H9 (cell line): ENCODE measurements around the gene SIRPB1. TPM values are rescaled to one million over a fixed set of nuclear protein-coding genes. Genes with fewer than 3 reads are reported as not detected.

Source experiments
- DNase-seq: peaks from one replicate; pipeline ENCODE4 v3.0.0-alpha.2; 2017
- H2AFZ ChIP-seq: one replicate; pipeline ENCODE4 v1.6.1; 2013; ENCODE audit warnings: mild to moderate bottlenecking, low read length, control low read depth, moderate library complexity
- H2AK5ac ChIP-seq: 2 replicates; pipeline ENCODE4 v1.6.1; 2013; ENCODE audit warnings: low read length, control low read depth, mixed read lengths; ENCODE audit not compliant: insufficient read length
- H2BK120ac ChIP-seq: one replicate; pipeline ENCODE4 v1.6.1; 2013; ENCODE audit warnings: low read depth, mild to moderate bottlenecking, low read length, control low read depth, inconsistent platforms; ENCODE audit not compliant: poor library complexity, severe bottlenecking
- H2BK12ac ChIP-seq: 2 replicates; pipeline ENCODE4 v1.6.1; 2013; ENCODE audit warnings: low read length, control low read depth, mixed read lengths, low read depth; ENCODE audit not compliant: insufficient read length
- H2BK15ac ChIP-seq: 2 replicates; pipeline ENCODE4 v1.6.1; 2013; ENCODE audit warnings: low read depth, low read length, control low read depth
- H2BK20ac ChIP-seq: one replicate; pipeline ENCODE4 v1.6.1; 2013; ENCODE audit warnings: low read depth, mild to moderate bottlenecking, low read length, control low read depth, inconsistent platforms; ENCODE audit not compliant: poor library complexity, severe bottlenecking
- H2BK5ac ChIP-seq: 2 replicates; pipeline ENCODE4 v1.6.1; 2013; ENCODE audit warnings: low read length, control low read depth, mixed read lengths; ENCODE audit not compliant: insufficient read length
- H3K14ac ChIP-seq: 2 replicates; pipeline ENCODE4 v1.6.1; 2013; ENCODE audit warnings: low read length, control low read depth; ENCODE audit not compliant: insufficient read depth
- H3K18ac ChIP-seq: 2 replicates; pipeline ENCODE4 v1.6.1; 2013; ENCODE audit warnings: low read depth, mild to moderate bottlenecking, mixed read lengths, low read length, control low read depth; ENCODE audit not compliant: insufficient read length
- H3K23ac ChIP-seq: 2 replicates; pipeline ENCODE4 v1.6.1; 2013; ENCODE audit warnings: low read length, control low read depth, mixed read lengths, low read depth; ENCODE audit not compliant: insufficient read length
- H3K23me2 ChIP-seq: 2 replicates; pipeline ENCODE4 v1.6.1; 2013; ENCODE audit warnings: low read depth, mild to moderate bottlenecking, mixed read lengths, low read length, control low read depth; ENCODE audit not compliant: insufficient read length, poor library complexity, severe bottlenecking
- H3K27ac ChIP-seq: 2 replicates; pipeline ENCODE4 v1.5.1; 2013; ENCODE audit warnings: low read length, control low read depth, mixed read lengths, low read depth; ENCODE audit not compliant: insufficient read length
- H3K27me3 ChIP-seq: 2 replicates; pipeline ENCODE4 v1.6.1; 2013; ENCODE audit warnings: low read length, control low read depth, inconsistent platforms; ENCODE audit not compliant: insufficient read depth
- H3K4ac ChIP-seq: 2 replicates; pipeline ENCODE4 v1.6.1; 2013; ENCODE audit warnings: low read depth, mild to moderate bottlenecking, control low read depth, inconsistent platforms, low read length, moderate library complexity
- H3K4me1 ChIP-seq: 2 replicates; pipeline ENCODE4 v1.6.1; 2013; ENCODE audit warnings: low read length, control low read depth, inconsistent platforms; ENCODE audit not compliant: insufficient read depth
- H3K4me2 ChIP-seq: 2 replicates; pipeline ENCODE4 v1.6.1; 2013; ENCODE audit warnings: low read length, control low read depth, mixed read lengths; ENCODE audit not compliant: insufficient read length, insufficient read depth
- H3K56ac ChIP-seq: 2 replicates; pipeline ENCODE4 v1.6.1; 2013; ENCODE audit warnings: low read depth, mild to moderate bottlenecking, mixed read lengths, low read length, control low read depth; ENCODE audit not compliant: insufficient read length
- H3K79me1 ChIP-seq: 2 replicates; pipeline ENCODE4 v1.6.1; 2013; ENCODE audit warnings: low read depth, mild to moderate bottlenecking, moderate library complexity, low read length, control low read depth, inconsistent platforms; ENCODE audit not compliant: insufficient read depth, poor library complexity, severe bottlenecking
- H3K79me2 ChIP-seq: 2 replicates; pipeline ENCODE4 v1.6.1; 2013; ENCODE audit warnings: low read length, control low read depth, inconsistent platforms; ENCODE audit not compliant: insufficient read depth
- H3K9ac ChIP-seq: 2 replicates; pipeline ENCODE4 v1.6.1; 2013; ENCODE audit warnings: low read length, control low read depth, mixed read lengths; ENCODE audit not compliant: insufficient read length; ENCODE audit errors: extremely low read depth
- H3K9me3 ChIP-seq: one replicate; pipeline ENCODE4 v1.6.1; 2013; ENCODE audit warnings: low read depth, low read length, inconsistent platforms; ENCODE audit not compliant: control insufficient read depth
- H3T11ph ChIP-seq: one replicate; pipeline ENCODE4 v1.6.1; 2013; ENCODE audit warnings: mild to moderate bottlenecking, low read length, control low read depth, inconsistent platforms
- H4K20me1 ChIP-seq: one replicate; pipeline ENCODE4 v1.6.1; 2013; ENCODE audit not compliant: control insufficient read depth, insufficient read length, insufficient read depth
- H4K5ac ChIP-seq: 2 replicates; pipeline ENCODE4 v1.6.1; 2013; ENCODE audit warnings: low read depth, mild to moderate bottlenecking, mixed read lengths, low read length, control low read depth; ENCODE audit not compliant: insufficient read length
- H4K8ac ChIP-seq: replicated peaks from 2 replicates; pipeline ENCODE4 v1.6.1; 2013; ENCODE audit warnings: low read length, control low read depth, mixed read lengths, low read depth; ENCODE audit not compliant: insufficient read length
- H4K91ac ChIP-seq: 2 replicates; pipeline ENCODE4 v1.6.1; 2013; ENCODE audit warnings: low read depth, mild to moderate bottlenecking, moderate library complexity, mixed read lengths, low read length, control low read depth; ENCODE audit not compliant: insufficient read length
- H3K27ac Mint-ChIP-seq, 3 experiments: 2 replicates in 2 of 3; 3 replicates in 1 of 3; pipeline ENCODE4 v1.8.0; 2020 to 2021; ENCODE audit warnings: mixed read lengths in 3 of 3, mild to moderate bottlenecking in 1 of 3, moderate library complexity in 1 of 3
- H3K27me3 Mint-ChIP-seq: 2 replicates; pipeline ENCODE4 v1.8.0; 2021; ENCODE audit warnings: low read depth, mild to moderate bottlenecking, moderate library complexity, mixed read lengths
- H3K36me3 Mint-ChIP-seq, 3 experiments: 2 replicates in 2 of 3; 3 replicates in 1 of 3; pipeline ENCODE4 v1.8.0; 2020 to 2021; ENCODE audit warnings: low read depth in 3 of 3, mixed read lengths in 3 of 3; ENCODE audit not compliant: insufficient read depth in 1 of 3
- H3K4me1 Mint-ChIP-seq, 2 experiments: 2 replicates each; pipeline ENCODE4 v1.8.0; 2020; ENCODE audit warnings: mixed read lengths in 2 of 2
- H3K4me3 Mint-ChIP-seq, 2 experiments: 2 replicates in 1 of 2; 3 replicates in 1 of 2; pipeline ENCODE4 v1.8.0; 2020 to 2021; ENCODE audit warnings: mild to moderate bottlenecking in 2 of 2, mixed read lengths in 2 of 2, moderate library complexity in 1 of 2
- H3K9me3 Mint-ChIP-seq, 2 experiments: 2 replicates in 1 of 2; 3 replicates in 1 of 2; pipeline ENCODE4 v1.8.0; 2020; ENCODE audit warnings: mild to moderate bottlenecking in 2 of 2, mixed read lengths in 2 of 2, moderate library complexity in 1 of 2
- CTCF ChIP-seq: fragments of 200-600 bp; sonication (generic); conservative IDR thresholded peaks from 3 replicates; pipeline ENCODE4 v1.8.0; 2021; ENCODE audit warnings: antibody characterized with exemption, mild to moderate bottlenecking
- WGBS: extraction: QIAGEN DNeasy Blood & Tissue Kit; methylation state at CpG from one replicate; pipeline ENCODE4 v1.1.7; 2013; ENCODE audit warnings: missing lambda C conversion rate, low lambda C conversion rate, mixed read lengths; ENCODE audit not compliant: insufficient read length; ENCODE audit errors: extremely low coverage; 5-methylcytosine and 5-hydroxymethylcytosine counted together
- total RNA-seq: library from RNA; stranded (reverse); gene quantifications from 2 replicates; pipeline ENCODE4 v1.2.1, GENCODE V29; 2021

SIRPB1 gene
- total RNA-seq, 1 experiment from 2014 or later, result 1.0 TPM

- H3K4me3 Mint-ChIP-seq, result no peak overlapping the region
Measured at GRCh38 chr20:1667502-1668085, 47.8 kb upstream of the SIRPB1 start.

More at GRCh38 chr20:1667502-1668085, 47.8 kb upstream of the SIRPB1 start:
- no peak overlapping the region for H4K91ac ChIP-seq
- H2BK15ac ChIP-seq, result no peak overlapping the region
- no peaks in the 10 kb centered on the region for H4K20me1 ChIP-seq
- H4K8ac ChIP-seq, result no peak overlapping the region
- H3K36me3 Mint-ChIP-seq, result peaks cover 3 to 12% (median 6%) of the 10 kb centered on the region in 3 experiments; a peak in 5 of 7 replicates
- H3K56ac ChIP-seq, result no peak overlapping the region
- no peak overlapping the region for H2BK5ac ChIP-seq
- no peak overlapping the region for H3K27ac ChIP-seq
- no peak overlapping the region for H3K4me2 ChIP-seq
- H4K5ac ChIP-seq, result no peak overlapping the region
- no peaks in the 10 kb centered on the region for H3K79me1 ChIP-seq
- H3K79me2 ChIP-seq, result no peaks in the 10 kb centered on the region
- H3K27me3 ChIP-seq, result no peaks in the 10 kb centered on the region
- H2BK120ac ChIP-seq, result no peak overlapping the region
- H3K23me2 ChIP-seq, result no peaks in the 10 kb centered on the region
- H3K4me1 ChIP-seq, result no peaks in the 10 kb centered on the region
- H3K23ac ChIP-seq, result no peak overlapping the region
- no peak overlapping the region for H3T11ph ChIP-seq
- H3K18ac ChIP-seq, result no peak overlapping the region
- H2AFZ ChIP-seq, result no peak overlapping the region
- no peak overlapping the region for H3K14ac ChIP-seq
- peaks cover 5 to 13% of the 10 kb centered on the region in 2 experiments for H3K4me1 Mint-ChIP-seq
- H2BK12ac ChIP-seq, result no peak overlapping the region
- no peak overlapping the region for H2BK20ac ChIP-seq
- WGBS, result no CpG with 5 or more reads among the region's 1 CpG
- H2AK5ac ChIP-seq, result no peak overlapping the region
- H3K9me3 ChIP-seq, result no peaks in the 10 kb centered on the region
- peaks cover 28% of the 10 kb centered on the region for H3K27me3 Mint-ChIP-seq
- H3K9me3 Mint-ChIP-seq, result peaks cover 19 to 24% of the 10 kb centered on the region in 2 experiments
- H3K27ac Mint-ChIP-seq, result no peak overlapping the region
- no peak overlapping the region for H3K4ac ChIP-seq
- TF ChIP-seq CTCF, result no peak
- DNase-seq, result no peak
- no peak overlapping the region for H3K9ac ChIP-seq
